Measurements from ENCODE around the gene PSENEN. TPM values are rescaled to one million over a fixed set of nuclear protein-coding genes. Genes with fewer than 3 reads are reported as not detected.
A peak's percentile ranks its signal among the peaks of the same experiment; 100 is the strongest.

PSENEN gene
- total RNA-seq, 1 experiment from 2014 or later = 69.7 TPM

DNA sequence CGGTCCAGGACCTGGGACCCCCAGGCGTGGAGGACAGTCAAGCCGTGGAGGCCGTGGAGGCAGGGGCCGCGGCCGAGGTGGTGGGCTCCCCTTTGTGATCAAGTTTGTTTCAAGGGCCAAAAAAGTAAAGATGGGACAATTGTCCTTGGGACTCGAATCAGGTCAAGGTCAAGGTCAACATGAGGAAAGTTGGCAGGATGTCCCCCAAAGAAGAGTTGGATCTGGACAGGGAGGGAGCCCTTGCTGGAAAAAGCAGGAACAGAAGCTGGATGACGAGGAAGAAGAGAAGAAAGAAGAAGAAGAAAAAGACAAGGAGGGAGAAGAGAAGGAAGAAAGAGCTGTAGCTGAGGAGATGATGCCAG lies 25.3 kb upstream of the PSENEN start:
- Histone ChIP-seq H3K9me3 (ENCODE audit: control insufficient read depth, low read depth, low read length) (no peaks in the 10 kb centered on the region), H2AK5ac (ENCODE audit: insufficient read length, low read length) (no peak overlapping the region), H4K5ac (ENCODE audit: insufficient read length, low read depth, low read length) (no peak overlapping the region), H2AFZ (ENCODE audit: low read length) (no peak overlapping the region), H2BK15ac (ENCODE audit: low read depth, low read length) (no peak overlapping the region), H3K56ac (ENCODE audit: insufficient read length, low read depth, low read length) (no peak overlapping the region), H2BK12ac (ENCODE audit: insufficient read length, low read depth, low read length) (no peak overlapping the region), H3K79me2 (ENCODE audit: insufficient read depth, low read length) (peaks cover 11% of the 10 kb centered on the region; the same call in 1 of the 2 replicates), H2BK20ac (ENCODE audit: low read depth, low read length, poor library complexity, severe bottlenecking) (no peak overlapping the region), H3K14ac (ENCODE audit: insufficient read depth, low read length) (no peak overlapping the region), H3K18ac (ENCODE audit: insufficient read length, low read depth, low read length) (no peak overlapping the region), H3K23ac (ENCODE audit: insufficient read length, low read depth, low read length) (no peak overlapping the region), H3K79me1 (ENCODE audit: insufficient read depth, low read depth, low read length, poor library complexity, severe bottlenecking) (no peaks in the 10 kb centered on the region), H4K8ac (replicated peaks; ENCODE audit: insufficient read length, low read depth, low read length) (no peak overlapping the region), H3K23me2 (ENCODE audit: insufficient read length, low read depth, low read length, poor library complexity, severe bottlenecking) (peaks cover 18% of the 10 kb centered on the region), H3K4me2 (ENCODE audit: insufficient read depth, insufficient read length, low read length) (no peak overlapping the region), H4K91ac (ENCODE audit: insufficient read length, low read depth, low read length) (no peak overlapping the region), H3K4me1 (ENCODE audit: insufficient read depth, low read length) (peaks cover 4% of the 10 kb centered on the region; the same call in 1 of the 2 replicates), H2BK5ac (ENCODE audit: insufficient read length, low read length) (no peak overlapping the region), H3K27ac (ENCODE audit: insufficient read length, low read depth, low read length) (no peak overlapping the region), H4K20me1 (ENCODE audit: control insufficient read depth, insufficient read depth, insufficient read length) (peaks cover 6% of the 10 kb centered on the region), H3K4ac (ENCODE audit: low read depth, low read length) (no peak overlapping the region), H3T11ph (ENCODE audit: low read length) (no peak overlapping the region), H2BK120ac (ENCODE audit: low read depth, low read length, poor library complexity, severe bottlenecking) (no peak overlapping the region), H3K9ac (ENCODE audit: extremely low read depth, insufficient read length, low read length) (no peak overlapping the region), H3K27me3 (ENCODE audit: insufficient read depth, low read length) (no peaks in the 10 kb centered on the region)
- no peak for DNase-seq
- no CpG with 5 or more reads among the region's 9 CpGs for WGBS (ENCODE audit: extremely low coverage, insufficient read length, low lambda C conversion rate)
- TF ChIP-seq, protein P1, sequence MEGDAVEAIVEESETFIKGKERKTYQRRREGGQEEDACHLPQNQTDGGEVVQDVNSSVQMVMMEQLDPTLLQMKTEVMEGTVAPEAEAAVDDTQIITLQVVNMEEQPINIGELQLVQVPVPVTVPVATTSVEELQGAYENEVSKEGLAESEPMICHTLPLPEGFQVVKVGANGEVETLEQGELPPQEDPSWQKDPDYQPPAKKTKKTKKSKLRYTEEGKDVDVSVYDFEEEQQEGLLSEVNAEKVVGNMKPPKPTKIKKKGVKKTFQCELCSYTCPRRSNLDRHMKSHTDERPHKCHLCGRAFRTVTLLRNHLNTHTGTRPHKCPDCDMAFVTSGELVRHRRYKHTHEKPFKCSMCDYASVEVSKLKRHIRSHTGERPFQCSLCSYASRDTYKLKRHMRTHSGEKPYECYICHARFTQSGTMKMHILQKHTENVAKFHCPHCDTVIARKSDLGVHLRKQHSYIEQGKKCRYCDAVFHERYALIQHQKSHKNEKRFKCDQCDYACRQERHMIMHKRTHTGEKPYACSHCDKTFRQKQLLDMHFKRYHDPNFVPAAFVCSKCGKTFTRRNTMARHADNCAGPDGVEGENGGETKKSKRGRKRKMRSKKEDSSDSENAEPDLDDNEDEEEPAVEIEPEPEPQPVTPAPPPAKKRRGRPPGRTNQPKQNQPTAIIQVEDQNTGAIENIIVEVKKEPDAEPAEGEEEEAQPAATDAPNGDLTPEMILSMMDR (conservative IDR thresholded peaks at IDR 0.05) = no peak
- Mint-ChIP-seq H3K36me3 (ENCODE audit: insufficient read depth in 1 of 3, low read depth in 3 of 3) (peaks cover 28 to 49% (median 49%) of the 10 kb centered on the region in 3 experiments; a peak in 6 of 7 replicates), H3K27me3 (ENCODE audit: low read depth) (no peaks in the 10 kb centered on the region; the same call in 1 of the 2 replicates), H3K4me1 (peaks cover 21% of the 10 kb centered on the region in 2 experiments), H3K4me3 (no peak overlapping the region; a peak in 1 of 5 replicates), H3K9me3 (no peaks in the 10 kb centered on the region; a peak in 1 of 5 replicates), H3K27ac (peak overlapping the region in 2 of 3 experiments; percentile 11 to 89; a peak in 1 of 7 replicates)
